ENCODE measurements around the gene ADAD2. TPM values are rescaled to one million over a fixed set of nuclear protein-coding genes. Genes with fewer than 3 reads are reported as not detected.

Gene ADAD2
- total RNA-seq, 4 donors from 2014 or later = 7.4 TPM; not detected in 3

GRCh38 chr16:84159800-84160199, 31.2 kb upstream of the ADAD2 start:
- no peaks in the 10 kb centered on the region for H3K4me1 ChIP-seq
- no peak overlapping the region for H3K4me3 ChIP-seq
- no peaks in the 10 kb centered on the region for H3K36me3 ChIP-seq
- intact Hi-C loops (cut with DNase I; ENCODE audit: low total_unique reads) (no loop called here), in situ Hi-C loops (cut with MboI; ENCODE audit: low pct_ligation_motif_present in 1 of 4, low pct_unique_long_range_greater_than_20kb in 1 of 4, low sequenced_read_pairs in 3 of 4) (no loop called here)
- DNase-seq = no peak
- no peaks in the 10 kb centered on the region for H3K9me3 ChIP-seq
- H3K27ac ChIP-seq = no peak overlapping the region
- no peak for TF ChIP-seq POLR2AphosphoS5 (IDR thresholded peaks at IDR 0.05)
- TF ChIP-seq, protein P1, sequence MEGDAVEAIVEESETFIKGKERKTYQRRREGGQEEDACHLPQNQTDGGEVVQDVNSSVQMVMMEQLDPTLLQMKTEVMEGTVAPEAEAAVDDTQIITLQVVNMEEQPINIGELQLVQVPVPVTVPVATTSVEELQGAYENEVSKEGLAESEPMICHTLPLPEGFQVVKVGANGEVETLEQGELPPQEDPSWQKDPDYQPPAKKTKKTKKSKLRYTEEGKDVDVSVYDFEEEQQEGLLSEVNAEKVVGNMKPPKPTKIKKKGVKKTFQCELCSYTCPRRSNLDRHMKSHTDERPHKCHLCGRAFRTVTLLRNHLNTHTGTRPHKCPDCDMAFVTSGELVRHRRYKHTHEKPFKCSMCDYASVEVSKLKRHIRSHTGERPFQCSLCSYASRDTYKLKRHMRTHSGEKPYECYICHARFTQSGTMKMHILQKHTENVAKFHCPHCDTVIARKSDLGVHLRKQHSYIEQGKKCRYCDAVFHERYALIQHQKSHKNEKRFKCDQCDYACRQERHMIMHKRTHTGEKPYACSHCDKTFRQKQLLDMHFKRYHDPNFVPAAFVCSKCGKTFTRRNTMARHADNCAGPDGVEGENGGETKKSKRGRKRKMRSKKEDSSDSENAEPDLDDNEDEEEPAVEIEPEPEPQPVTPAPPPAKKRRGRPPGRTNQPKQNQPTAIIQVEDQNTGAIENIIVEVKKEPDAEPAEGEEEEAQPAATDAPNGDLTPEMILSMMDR (IDR thresholded peaks at IDR 0.05) = no peak
- H3K27me3 ChIP-seq = peaks cover 53% of the 10 kb centered on the region
- WGBS, 2 donors (ENCODE audit: low coverage in 1 of 2) = 33 to 50% methylated on average over 1 of the region's 1 CpG

DNA sequence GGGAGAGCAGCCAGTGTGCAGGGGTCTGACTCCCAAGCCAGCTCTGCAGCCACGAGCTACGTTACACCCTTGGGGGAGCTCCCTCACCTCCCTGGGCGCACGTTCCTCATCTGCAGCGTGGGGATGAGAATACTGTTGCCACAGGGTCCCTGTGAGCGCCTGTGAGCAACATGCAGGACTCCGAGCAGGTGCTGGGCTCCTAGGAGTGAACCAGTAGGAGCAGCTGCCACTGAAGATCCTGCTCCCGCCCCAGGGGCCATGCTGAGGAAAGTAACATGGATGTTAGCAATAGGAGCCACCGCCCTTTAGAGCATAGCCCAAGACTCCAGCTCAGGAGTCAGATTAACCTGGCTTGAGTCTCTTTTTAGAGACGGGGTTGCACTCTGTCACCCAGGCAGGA, 29.9 kb upstream of the ADAD2 start:
- Histone ChIP-seq H3K27ac (no peak overlapping the region), H3K9me3 (no peaks in the 10 kb centered on the region)
- WGBS, 2 donors (ENCODE audit: low coverage in 1 of 2) = 76% methylated on average over 10 of the region's 10 CpGs; no CpG with 5 or more reads in 1 of the 2 donors

GRCh38 chr16:84161801-84162200, 29.2 kb upstream of the ADAD2 start:
- H3K4me3 ChIP-seq = no peak overlapping the region
- TF ChIP-seq POLR2A (IDR thresholded peaks at IDR 0.05) = no peak
- TF ChIP-seq EP300 (IDR thresholded peaks at IDR 0.05; ENCODE audit: low read depth) = no peak
- TF ChIP-seq POLR2AphosphoS5 (IDR thresholded peaks at IDR 0.05) = no peak
- TF ChIP-seq, protein P1 (IDR thresholded peaks at IDR 0.05) = no peak
- no peaks in the 10 kb centered on the region for H3K4me1 ChIP-seq
- in situ Hi-C loops (cut with MboI; ENCODE audit: low pct_ligation_motif_present in 1 of 4, low pct_unique_long_range_greater_than_20kb in 1 of 4, low sequenced_read_pairs in 3 of 4) = no loop called here
- no peaks in the 10 kb centered on the region for H3K9me3 ChIP-seq
- no peak for DNase-seq
- 52 to 61% methylated on average over 3 of the region's 3 CpGs for WGBS, 2 donors (ENCODE audit: low coverage in 1 of 2)
- no peaks in the 10 kb centered on the region for H3K36me3 ChIP-seq
- H3K27me3 ChIP-seq = peaks cover 63% of the 10 kb centered on the region
- H3K27ac ChIP-seq = no peak overlapping the region
- intact Hi-C loops (cut with DNase I; ENCODE audit: low total_unique reads) = no loop called here

More for the DNA sequence above, 29.9 kb upstream of the ADAD2 start:
- no peak for DNase-seq
- Histone ChIP-seq H3K27me3 (peaks cover 63% of the 10 kb centered on the region), H3K4me3 (no peak overlapping the region), H3K4me1 (no peaks in the 10 kb centered on the region), H3K36me3 (no peaks in the 10 kb centered on the region)
- intact Hi-C loops (cut with DNase I; ENCODE audit: low total_unique reads) (no loop called here), in situ Hi-C loops (cut with MboI; ENCODE audit: low pct_ligation_motif_present in 1 of 4, low pct_unique_long_range_greater_than_20kb in 1 of 4, low sequenced_read_pairs in 3 of 4) (no loop called here)
- TF ChIP-seq POLR2AphosphoS5 (IDR thresholded peaks at IDR 0.05) (no peak), EP300 (IDR thresholded peaks at IDR 0.05; ENCODE audit: low read depth) (no peak), POLR2A (IDR thresholded peaks at IDR 0.05) (no peak)
- TF ChIP-seq, protein P1 (IDR thresholded peaks at IDR 0.05) = no peak

GRCh38 chr16:84165746-84166145, 25.2 kb upstream of the ADAD2 start:
- in situ Hi-C loops (cut with MboI; ENCODE audit: low pct_ligation_motif_present in 1 of 4, low pct_unique_long_range_greater_than_20kb in 1 of 4, low sequenced_read_pairs in 3 of 4) = no loop called here
- DNase-seq = no peak
- intact Hi-C loops (cut with DNase I; ENCODE audit: low total_unique reads) = no loop called here
- Histone ChIP-seq H3K4me3 (no peak overlapping the region), H3K27me3 (peaks cover 31% of the 10 kb centered on the region), H3K27ac (no peak overlapping the region), H3K4me1 (no peaks in the 10 kb centered on the region), H3K36me3 (no peaks in the 10 kb centered on the region), H3K9me3 (no peaks in the 10 kb centered on the region)
- TF ChIP-seq, protein P1 (IDR thresholded peaks at IDR 0.05) = no peak
- TF ChIP-seq POLR2A (IDR thresholded peaks at IDR 0.05) (no peak), POLR2AphosphoS5 (IDR thresholded peaks at IDR 0.05) (no peak), EP300 (IDR thresholded peaks at IDR 0.05; ENCODE audit: low read depth) (no peak)
- 93 to 97% methylated on average over 6 to 7 of the region's 7 CpGs for WGBS, 2 donors (ENCODE audit: low coverage in 1 of 2)
